ENCODE data around the gene DPEP1. TPM values are rescaled to one million over a fixed set of nuclear protein-coding genes. Genes with fewer than 3 reads are reported as not detected.
"Not testable (repeated sequence)": the region's sequence is repeated elsewhere in the genome, so short reads cannot be mapped to it uniquely, and the experiment has no call there.

DPEP1 gene
- total RNA-seq, 1 donor from 2014 or later = 2.4 TPM

DNA sequence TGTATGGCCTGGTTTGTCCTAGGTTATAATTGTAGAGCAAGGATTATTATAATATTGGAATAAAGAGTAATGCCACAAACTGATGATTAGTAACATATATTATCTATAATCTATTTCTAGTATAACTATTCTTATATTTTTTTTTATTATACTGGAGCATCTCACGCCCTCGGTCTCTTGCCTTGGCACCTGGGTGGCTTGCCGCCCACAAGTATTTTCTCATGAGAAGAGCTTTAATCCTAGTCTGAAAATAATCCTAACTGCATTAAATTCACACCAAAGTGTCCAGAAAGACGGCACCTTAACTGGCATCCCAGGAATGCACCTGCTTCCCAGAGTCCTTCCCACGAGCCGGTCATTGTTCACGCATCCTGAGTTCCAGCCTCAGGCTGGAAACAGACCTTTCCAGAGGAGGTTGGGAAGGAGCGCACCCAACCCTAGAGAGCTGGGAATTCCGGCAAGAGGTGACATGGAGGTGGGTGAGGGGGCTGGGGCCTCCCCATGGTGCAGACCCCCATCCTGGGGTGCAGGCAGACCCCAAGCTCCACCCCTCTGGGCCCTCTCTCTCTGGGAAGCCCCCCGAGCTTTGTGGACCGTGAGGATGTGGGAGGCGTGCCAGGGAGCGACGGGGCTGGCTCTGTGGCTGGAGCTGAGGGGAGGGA lies 28.1 kb downstream of the DPEP1 start:
- FAIRE-seq = no peak

DNA sequence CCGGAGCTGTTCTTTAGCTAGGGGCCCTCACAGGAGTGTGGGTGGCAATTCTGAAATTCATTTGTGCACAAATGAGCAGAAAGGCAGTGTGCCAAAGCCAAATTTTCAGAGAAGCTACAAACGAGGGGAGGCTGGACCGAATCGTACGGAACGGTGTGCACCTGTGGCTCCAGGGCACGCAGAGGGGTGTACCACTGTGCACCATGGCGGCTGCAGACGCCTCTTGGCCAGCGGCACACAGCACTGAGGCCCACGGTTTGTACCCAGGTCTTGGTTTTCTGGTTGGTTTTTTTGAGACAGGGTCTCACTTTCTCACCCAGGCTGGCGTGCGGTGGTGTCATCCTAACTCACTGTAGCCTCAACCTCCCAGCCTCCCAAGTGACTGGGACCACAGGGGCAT lies 29.1 kb downstream of the DPEP1 start:
- no peak for FAIRE-seq
- DNase-seq (ENCODE audit: low spot score in 2 of 2) = no peak

More for the DNA sequence above, 28.1 kb downstream of the DPEP1 start:
- DNase-seq (ENCODE audit: low spot score in 2 of 2) = no peak

DNA sequence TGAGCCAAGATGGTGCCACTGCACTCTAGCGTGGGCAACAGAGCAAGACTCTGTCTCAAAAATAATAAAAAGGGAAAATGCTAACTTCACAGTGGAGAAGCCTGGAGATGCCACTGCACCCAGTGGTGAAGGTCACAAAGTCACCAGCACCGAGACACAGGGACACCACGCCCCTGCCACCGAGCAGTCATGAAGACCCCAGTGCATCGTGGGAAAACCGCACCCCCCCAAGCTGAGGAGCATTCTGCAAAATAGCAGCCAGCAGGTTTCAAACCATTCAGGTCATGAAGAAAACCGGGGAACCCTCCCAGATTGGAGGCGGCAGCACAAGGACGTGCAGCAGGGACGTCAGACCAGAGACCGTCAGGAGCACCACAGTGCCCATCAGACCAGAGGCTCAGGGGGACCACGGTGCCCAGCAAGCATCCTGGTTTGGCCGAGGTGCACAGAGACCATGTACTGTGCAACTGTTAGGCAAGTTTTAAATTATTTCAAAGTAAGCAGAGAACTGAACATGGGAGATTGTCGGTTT lies 30.4 kb downstream of the DPEP1 start:
- DNase-seq (ENCODE audit: low spot score in 2 of 2) (no peak), FAIRE-seq (no peak)

DNA sequence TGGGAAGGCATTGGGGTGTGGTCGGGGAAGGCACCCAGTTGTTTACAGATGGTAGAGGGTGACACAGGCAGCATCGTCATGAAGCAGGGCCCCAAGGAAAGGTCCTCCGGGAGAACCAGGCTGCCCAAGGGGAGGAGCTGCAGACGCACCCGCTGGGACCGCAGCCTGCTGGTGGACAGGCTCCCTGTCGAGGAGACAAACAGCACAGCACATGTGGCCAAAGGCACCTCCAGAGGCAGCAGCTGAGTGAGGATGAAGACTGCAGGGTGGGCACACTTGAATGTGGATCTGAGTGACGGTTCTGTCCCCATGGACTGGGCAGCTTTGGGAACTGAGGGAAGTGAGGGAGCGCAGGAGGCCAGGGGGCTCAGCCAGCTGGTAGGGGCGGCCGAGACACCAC lies 31.7 kb downstream of the DPEP1 start:
- DNase-seq (ENCODE audit: low spot score in 2 of 2) (no peak), FAIRE-seq (no peak)

DNA sequence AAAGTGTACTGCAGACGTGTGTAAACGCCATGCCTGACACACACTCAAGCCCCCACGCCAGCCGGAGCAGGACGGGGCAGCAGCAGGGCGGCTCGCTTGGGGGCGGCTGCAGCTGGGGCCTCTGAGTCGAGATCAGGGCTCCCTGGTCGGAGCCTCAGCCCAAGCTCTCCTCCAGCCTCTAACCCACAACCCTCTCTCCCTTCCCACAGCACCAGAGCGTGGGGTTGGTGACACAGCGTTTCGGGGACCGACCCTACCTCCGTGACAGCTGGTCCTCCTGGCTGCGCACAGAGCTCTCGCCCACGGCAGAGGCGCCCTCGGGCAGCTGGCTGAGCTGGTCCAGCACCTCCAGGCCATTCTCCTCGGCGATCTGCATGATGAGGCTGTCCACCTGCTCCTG lies 32.8 kb downstream of the DPEP1 start:
- no peak for FAIRE-seq

DNA sequence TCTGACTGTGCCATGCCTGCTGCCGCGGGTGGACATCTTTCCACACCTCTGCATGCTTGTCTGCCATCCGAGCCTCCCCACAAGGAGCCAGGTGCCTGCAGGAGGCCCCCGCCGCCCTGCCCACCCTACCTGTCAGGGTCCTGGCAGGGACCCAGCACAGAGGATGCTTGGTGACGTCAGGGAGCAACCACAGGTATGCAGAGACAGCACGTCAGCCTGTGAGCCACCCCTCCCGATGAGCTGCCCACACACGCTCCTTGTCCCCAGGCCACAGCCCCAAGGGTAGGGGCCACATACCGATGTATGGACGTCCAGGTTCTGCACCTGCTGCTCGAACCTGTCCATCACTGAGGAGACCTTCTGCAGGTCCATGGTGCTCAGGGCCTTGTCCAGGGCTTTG lies 33.5 kb downstream of the DPEP1 start:
- DNase-seq (ENCODE audit: low spot score in 2 of 2) (no peak), FAIRE-seq (no peak)

More for the DNA sequence above, 32.8 kb downstream of the DPEP1 start:
- DNase-seq (ENCODE audit: low spot score in 2 of 2) = no peak

DNA sequence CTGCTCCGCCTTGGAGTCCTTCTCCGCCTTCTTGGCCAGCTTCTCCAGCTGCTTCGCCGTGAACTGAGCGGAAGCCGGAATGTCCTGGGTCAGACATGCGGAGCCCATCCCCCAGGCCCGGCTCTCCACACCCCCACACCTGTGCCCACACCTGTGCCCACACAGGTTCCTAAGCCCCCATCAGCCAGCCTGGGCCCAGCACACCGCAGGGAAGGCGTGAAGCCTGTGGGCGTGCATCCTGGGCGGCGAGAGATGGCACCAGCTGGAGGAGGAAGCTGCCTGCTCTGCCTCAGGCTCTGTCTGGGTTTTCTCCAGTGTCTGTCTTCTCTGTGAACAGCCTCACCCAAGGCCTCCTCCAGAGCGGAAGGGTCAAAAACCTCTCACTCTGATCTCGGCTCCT lies 38.1 kb downstream of the DPEP1 start:
- DNase-seq (ENCODE audit: low spot score in 2 of 2) (peak in 1 of 2 donors; percentile 51), FAIRE-seq (no peak)

DNA sequence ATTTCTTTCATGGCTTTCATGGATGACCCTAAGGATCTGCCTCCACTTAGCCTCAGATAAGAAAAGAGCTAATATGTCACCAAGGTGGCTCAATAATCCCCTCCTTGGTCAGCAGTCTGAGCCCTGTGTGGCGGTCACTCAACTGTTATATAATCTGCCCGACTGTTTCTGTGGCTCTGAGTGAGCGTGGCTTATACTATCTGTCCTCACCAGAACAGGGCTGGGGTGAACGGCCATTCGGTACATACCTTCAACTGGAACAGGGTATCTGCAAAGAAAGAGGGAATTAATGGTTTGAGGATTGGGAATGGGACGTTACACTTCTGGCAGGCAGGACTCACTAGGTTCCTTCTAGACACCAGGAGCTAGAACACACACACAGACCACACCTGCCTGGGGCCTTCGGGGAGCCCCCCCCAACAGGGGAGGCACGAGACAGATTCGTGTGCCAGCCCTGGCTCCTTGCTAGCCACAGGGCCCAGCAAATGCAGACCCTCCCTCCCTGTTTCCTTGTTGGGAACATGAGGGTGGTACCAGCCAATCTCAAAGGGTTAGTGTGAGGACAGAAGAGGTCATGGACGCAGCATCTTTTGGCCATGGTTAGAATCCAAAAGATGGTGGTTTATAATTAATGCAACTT lies 40.3 kb downstream of the DPEP1 start:
- FAIRE-seq (no peak), DNase-seq (ENCODE audit: low spot score in 2 of 2) (no peak)

DNA sequence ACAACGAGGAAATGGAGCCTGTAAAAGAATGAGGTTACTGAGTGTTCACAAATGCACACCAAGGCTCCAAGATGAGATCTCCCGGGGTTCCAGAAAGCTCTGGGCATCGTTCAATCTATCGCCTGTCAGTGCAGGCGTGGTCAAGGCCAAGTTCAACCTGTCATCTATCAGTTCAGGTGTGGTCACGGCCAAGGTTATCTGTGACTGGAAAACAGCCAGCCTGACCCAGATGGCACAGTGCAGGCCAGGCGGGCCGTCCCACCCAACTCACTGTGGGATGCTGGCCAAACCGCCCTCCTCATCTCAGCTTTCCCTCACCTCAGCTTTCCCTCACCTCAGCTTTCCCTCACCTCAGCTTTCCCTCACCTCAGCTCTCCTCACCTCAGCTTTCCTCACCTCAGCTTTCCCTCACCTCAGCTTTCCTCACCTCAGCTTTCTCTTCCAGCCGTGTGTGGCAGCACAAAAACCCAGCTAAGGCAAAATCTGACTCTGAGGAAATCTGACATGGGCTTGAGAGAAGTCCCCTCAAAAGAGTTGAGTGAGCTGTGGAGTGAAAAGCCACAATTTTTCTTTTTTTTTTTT lies 41.7 kb downstream of the DPEP1 start:
- FAIRE-seq = no peak
- DNase-seq (ENCODE audit: low spot score in 2 of 2) = no peak

DNA sequence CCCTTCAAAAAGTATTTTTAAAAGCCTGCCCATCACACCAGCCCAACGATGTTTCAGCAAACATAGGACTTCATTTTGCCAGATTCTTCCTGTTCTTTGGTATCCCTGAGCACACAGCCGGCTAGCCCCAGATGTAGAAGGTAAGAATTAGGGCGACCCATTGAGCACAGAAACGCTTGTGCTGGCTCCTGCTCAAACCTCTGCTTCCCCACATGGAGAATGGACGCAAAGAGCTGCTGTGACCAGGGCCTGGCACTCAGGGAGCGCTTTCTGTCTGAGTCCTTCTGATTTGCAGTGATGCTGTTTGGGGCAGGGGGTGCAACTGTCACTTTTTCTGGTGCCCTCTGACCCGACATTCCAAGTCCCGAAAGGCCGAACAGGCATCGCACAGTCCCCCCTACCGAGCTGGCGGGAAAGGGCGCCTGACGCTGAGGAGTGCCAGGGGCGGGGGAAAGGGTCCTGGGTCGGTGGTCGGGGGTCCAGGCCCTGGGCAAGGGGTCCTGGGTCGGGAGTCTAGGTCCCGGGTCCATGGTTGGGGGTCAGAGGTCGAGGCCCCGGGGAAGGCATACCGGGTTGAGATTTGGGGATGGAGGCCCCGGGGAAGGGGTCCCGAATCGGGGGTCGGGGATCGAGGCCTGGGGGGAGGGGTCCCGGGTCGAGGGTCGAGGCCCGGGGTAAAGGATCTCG lies 43.1 kb downstream of the DPEP1 start:
- FAIRE-seq = no peak

DNA sequence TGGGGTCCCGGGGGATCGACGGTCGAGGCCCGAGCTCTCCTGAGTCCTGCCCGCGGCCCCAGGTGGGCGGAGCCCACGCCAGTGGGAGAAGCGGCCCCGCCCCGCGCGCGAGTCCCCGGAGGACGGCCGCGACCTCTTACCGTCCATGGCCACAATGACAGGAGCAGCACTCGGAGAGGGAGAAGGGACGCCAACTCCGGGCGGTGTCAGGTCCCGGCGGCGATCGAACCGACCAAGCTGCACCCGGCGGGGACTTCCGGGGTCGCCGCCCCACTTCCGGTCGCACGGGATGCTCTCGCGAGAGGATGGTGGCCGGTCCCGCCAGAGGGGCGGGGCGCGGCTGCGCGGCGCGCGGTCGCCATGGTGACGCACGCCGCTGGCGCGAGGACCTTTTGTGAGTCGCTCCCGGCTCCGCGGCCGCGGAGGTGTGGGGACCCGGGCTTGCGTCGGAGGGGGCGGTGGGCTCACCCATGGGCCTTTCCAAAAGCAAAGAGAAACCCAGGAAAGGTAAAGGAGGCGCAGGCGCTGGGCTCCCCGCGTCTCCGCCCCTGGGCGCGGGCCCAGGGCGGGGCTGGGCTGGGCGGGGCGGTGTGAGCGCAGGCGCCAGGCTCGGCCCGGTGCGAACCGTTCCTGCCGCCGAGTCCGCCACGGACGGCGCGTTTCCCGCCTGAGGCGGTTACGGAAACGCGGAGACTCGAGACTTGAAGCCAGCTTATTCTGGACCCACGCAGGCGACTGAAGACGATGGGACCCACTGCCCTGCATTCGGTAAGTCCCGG lies 44.2 kb downstream of the DPEP1 start, which contains the start of the genes CHMP1A and SPATA33:
Gene CHMP1A, minus strand, starts transcription at position 267 of the 779 bp plus-strand sequence. Its CDS starts 120 bp downstream, at position 147.
Gene SPATA33, plus strand, starts transcription at position 395 of the 779 bp plus-strand sequence. Its CDS starts 76 bp downstream, at position 471.
- DNase-seq (ENCODE audit: low spot score in 2 of 2) = peak; percentile 98
- FAIRE-seq = no peak

More for the DNA sequence above, 43.1 kb downstream of the DPEP1 start:
- no peak for DNase-seq (ENCODE audit: low spot score in 2 of 2)

DNA sequence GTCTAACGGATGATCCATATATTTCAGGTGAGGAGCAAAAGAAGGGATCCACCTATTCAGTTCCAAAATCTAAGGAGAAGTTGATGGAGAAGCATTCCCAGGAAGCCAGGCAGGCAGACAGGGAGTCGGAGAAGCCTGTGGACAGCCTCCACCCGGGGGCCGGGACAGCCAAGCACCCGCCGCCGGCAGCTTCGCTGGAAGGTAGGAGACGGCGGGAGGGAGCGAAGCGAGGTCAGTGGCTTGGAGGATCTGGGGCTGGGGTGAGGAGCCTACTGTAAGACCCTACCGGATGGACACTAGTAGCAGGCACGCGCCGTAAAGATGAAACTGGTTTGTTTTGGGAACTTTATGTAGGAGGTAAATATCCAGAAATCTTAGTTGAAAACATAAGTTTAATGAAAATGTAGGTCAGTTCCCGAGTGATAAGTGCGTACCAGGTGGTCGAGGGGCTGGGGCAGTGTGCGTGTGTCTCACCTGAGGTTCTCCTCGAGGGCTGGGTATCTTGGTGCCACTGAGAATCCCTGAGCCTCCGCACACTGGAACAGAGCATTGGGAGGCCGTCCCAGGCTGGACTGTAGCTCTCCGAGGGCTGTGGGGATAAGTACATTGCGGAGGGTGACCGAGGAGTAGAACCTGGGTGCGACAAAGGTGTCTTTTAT lies 44.9 kb downstream of the DPEP1 start:
- FAIRE-seq = no peak
- DNase-seq (ENCODE audit: low spot score in 2 of 2) = no peak

DNA sequence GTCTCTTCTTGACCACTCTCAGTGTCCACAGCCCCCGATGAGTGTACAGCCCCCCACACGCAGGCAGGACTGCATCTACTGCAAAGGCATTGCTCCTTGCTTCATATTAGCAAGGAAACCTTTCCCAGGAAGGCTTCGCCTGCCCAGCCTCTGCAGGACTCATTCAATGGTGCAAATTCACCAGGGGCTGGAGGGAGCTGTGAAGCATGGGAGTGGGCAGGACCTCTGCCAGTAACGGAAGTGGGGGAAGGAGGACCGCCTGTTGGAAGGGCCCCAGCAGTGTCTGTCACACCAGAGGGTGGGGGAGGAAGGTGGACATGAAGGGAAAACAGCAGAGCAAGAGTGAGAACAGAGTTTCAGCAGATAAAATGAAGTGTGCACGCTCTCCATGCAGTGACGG lies 46.7 kb downstream of the DPEP1 start:
- DNase-seq (ENCODE audit: low spot score in 2 of 2) = no peak
- no peak for FAIRE-seq

DNA sequence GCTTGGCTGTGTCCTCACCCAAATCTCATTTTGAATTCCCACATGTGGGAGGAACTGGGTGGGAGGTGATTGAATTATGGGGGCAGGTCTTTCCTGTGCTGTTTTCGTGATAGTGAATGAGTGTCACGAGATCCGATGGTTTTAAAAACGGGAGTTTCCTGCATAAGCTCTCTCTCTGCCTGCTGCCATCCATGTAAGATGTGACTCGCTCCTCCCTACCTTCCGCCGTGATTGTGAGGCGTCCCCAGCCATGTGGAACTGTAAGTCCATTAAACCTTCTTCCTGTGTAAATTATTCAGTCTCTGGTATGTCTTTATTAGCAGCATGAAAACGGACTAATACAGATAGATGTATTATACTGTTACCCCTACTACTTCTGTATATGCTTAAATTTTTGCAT lies 47.8 kb downstream of the DPEP1 start:
- FAIRE-seq = no peak

DNA sequence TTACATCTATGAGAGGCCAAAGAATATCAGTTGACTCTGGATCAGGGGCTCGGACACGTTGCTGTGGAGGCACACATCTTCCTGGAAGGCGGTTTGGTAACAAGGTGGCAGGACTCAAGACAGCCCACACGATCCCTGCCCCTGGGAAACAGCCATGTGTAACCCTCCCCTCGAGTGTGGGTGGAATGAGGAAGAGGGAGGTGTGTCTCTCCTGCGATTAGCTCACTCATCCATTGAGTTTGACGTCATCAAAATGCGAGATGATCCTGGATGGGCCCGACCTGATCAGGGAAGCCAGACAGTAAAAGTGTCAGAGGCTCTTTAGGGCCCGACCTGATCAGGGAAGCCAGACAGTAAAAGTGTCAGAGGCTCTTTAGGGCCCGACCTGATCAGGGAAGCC lies 50.8 kb downstream of the DPEP1 start:
- not testable (repeated sequence) for FAIRE-seq; DNase-seq (ENCODE audit: low spot score in 2 of 2)

More for the DNA sequence above, 47.8 kb downstream of the DPEP1 start:
- DNase-seq (ENCODE audit: low spot score in 2 of 2) = no peak

DNA sequence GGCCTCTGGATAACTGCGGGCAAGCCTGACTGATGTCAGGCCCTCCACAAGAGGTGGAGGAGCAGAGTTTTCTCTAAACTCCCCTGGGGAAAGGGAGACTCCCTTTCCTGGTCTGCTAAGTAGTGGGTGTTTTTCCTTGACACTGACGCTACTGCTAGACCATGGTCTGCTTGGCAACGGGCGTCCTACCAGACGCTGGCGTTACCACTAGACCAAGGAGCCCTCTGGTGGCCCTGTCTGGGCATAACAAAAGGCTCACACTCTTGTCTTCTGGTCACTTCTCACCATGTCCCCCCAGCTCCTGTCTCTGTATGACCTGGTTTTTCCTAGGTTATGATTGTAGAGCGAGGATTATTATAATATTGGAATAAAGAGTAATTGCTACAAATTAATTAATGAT lies 53.6 kb downstream of the DPEP1 start:
- FAIRE-seq; DNase-seq (ENCODE audit: low spot score in 2 of 2): not testable (repeated sequence)

DNA sequence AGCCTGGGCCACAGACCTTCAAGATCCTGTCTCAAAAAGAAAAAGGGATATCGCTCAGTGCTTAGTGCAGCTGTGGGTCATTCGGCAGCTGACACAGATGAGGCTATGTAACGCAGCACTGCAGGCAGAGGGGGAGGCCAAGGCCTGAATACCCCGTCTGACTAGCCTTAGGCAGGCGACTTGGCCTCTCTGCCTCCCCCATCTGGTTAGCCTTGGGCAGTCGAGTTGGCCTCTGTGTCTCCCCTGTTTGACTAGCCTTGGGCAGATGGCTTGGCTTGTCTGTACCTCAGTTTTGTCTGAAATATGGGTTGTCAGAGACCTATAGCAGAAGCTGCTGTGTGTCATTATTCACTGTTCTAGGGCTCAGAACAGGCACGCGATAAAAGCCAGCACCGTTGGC lies 54.2 kb downstream of the DPEP1 start:
- FAIRE-seq (no peak), DNase-seq (ENCODE audit: low spot score in 2 of 2) (no peak)

DNA sequence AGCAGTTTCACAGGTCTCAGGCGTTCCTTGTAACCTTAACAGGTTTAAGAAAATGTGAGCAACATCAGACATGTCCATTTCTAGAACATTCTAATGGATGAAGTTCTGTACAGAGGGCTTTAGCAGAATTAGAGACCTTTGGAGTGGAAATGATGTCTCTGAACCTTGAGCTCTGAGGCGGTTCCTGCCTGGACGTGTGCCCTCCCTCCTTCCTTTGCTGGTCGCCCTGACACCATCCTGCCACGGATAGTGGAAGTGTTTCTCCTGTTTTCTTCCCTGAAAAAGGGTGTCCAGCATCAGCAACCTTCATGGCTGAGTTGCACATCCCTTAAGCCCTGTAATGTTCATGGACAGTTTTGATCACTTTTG lies 55.3 kb downstream of the DPEP1 start:
- FAIRE-seq = no peak

DNA sequence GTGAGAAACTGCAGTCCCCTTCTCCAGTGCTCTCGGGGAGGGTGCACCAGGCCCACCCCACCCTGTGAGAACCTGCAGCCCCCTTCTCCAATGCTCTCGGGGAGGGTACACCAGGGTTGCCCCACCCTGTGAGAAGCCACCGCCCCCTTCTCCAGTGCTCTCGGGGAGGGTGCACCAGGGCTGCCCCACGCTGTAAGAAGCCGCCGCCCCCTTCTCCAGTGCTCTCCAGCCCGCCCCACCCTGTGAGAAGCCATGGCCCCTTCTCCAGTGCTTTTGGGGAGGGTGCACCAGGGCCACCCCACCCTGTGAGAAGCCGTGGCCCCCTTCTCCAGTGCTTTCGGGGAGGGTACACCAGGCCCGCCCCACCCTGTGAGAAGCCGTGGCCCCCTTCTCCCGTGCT lies 56.3 kb downstream of the DPEP1 start:
- DNase-seq (ENCODE audit: low spot score in 2 of 2) (no peak), FAIRE-seq (no peak)

More for the DNA sequence above, 55.3 kb downstream of the DPEP1 start:
- DNase-seq (ENCODE audit: low spot score in 2 of 2) = no peak

All from frontal cortex (tissue), 4 donors.